NB4 (cell line): Measurements from ENCODE around the gene RAD51B.

Source experiments
- POLR2A ChIP-seq: IDR thresholded peaks from 2 replicates; pipeline ENCODE4 v1.6.1; 2011; ENCODE audit warnings: mild to moderate bottlenecking; ENCODE audit not compliant: insufficient read length; ENCODE audit errors: extremely low read depth
- TF ChIP-seq, protein P1 (sequence below): IDR thresholded peaks from one replicate; pipeline ENCODE4 v1.5.1; 2012; ENCODE audit warnings: low read depth, low read length

DNA sequence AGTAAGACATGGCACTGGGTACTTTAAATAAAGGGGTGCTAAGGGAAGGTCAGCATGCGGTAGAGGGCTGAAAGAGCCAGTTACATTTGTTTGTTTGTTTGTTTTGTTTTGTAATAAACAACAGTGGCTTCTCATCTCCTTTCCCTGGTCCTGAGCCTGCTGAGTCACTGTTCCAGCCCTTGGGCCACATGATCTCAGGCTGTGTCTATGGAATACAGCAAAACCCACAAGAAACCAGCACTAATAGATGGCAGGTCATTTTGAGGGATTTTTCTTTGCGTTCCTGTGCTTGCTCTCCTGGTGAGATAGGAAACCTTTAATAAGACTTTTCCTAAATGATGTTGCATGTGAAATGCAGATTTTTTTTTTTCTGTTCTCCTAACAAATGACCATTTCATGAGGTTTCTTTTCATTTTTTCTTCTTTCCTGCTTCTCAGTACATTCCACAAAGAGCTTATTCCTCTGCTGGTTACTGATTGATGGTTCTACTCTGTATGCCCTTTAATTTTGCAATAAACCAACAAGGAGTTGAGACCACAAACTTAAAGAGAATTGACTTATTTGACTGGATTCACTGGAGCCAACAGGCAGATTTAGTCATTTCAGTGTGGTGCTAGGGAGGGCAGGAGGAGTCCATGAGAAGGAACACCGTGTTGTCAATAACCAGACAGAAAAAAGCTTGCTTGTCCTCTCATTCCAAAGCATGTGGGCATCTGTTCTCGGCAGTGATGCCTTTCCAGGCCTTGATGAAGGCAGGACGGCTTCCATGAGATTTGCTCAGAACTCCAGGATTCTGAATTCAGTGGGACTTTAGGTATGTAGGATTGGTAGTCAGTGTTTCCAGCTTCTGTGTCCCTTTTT, 459.2 kb downstream of the RAD51B start:
- TF ChIP-seq, protein P1, sequence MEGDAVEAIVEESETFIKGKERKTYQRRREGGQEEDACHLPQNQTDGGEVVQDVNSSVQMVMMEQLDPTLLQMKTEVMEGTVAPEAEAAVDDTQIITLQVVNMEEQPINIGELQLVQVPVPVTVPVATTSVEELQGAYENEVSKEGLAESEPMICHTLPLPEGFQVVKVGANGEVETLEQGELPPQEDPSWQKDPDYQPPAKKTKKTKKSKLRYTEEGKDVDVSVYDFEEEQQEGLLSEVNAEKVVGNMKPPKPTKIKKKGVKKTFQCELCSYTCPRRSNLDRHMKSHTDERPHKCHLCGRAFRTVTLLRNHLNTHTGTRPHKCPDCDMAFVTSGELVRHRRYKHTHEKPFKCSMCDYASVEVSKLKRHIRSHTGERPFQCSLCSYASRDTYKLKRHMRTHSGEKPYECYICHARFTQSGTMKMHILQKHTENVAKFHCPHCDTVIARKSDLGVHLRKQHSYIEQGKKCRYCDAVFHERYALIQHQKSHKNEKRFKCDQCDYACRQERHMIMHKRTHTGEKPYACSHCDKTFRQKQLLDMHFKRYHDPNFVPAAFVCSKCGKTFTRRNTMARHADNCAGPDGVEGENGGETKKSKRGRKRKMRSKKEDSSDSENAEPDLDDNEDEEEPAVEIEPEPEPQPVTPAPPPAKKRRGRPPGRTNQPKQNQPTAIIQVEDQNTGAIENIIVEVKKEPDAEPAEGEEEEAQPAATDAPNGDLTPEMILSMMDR = no peak
- TF ChIP-seq POLR2A = no peak
